Liver (tissue), 9 donors: Measurements from ENCODE around the gene SH3BGRL3. TPM values are rescaled to one million over a fixed set of nuclear protein-coding genes. Genes with fewer than 3 reads are reported as not detected.

Experiments
- DNase-seq: peaks from one replicate; pipeline ENCODE4 v3.0.0-alpha.2; 2017; ENCODE audit warnings: low spot score
- H3K27ac ChIP-seq, 2 donors: one replicate each; pipeline ENCODE4 v1.7.0; 2013; ENCODE audit warnings: inconsistent platforms in 2 of 2, low read length in 2 of 2, control low read depth in 1 of 2, low read depth in 1 of 2, mild to moderate bottlenecking in 1 of 2
- H3K27me3 ChIP-seq, 4 donors: one replicate each; pipeline versions ENCODE4 v1.6.1 to v1.7.0; 2013; ENCODE audit warnings: low read length in 3 of 4, inconsistent platforms in 1 of 4, mild to moderate bottlenecking in 1 of 4, moderate library complexity in 1 of 4; ENCODE audit not compliant: control insufficient read depth in 4 of 4, insufficient read depth in 4 of 4
- H3K36me3 ChIP-seq, 4 donors: one replicate each; pipeline versions ENCODE4 v1.6.1 to v1.7.0; 2013; ENCODE audit warnings: low read length in 3 of 4, mild to moderate bottlenecking in 3 of 4, low read depth in 1 of 4, moderate library complexity in 1 of 4; ENCODE audit not compliant: control insufficient read depth in 4 of 4, insufficient read depth in 3 of 4
- H3K4me1 ChIP-seq, 4 donors: one replicate each; pipeline versions ENCODE4 v1.6.1 to v1.7.0; 2013; ENCODE audit warnings: low read length in 3 of 4, mild to moderate bottlenecking in 3 of 4, moderate library complexity in 1 of 4; ENCODE audit not compliant: control insufficient read depth in 4 of 4, insufficient read depth in 4 of 4
- H3K4me3 ChIP-seq, 3 donors: one replicate each; pipeline versions ENCODE4 v1.6.1 to v1.7.0; 2013; ENCODE audit warnings: low read length in 3 of 3, control low read depth in 1 of 3, low read depth in 1 of 3, mild to moderate bottlenecking in 1 of 3
- H3K9ac ChIP-seq, 2 donors: one replicate each; pipeline ENCODE4 v1.7.0; 2013; ENCODE audit warnings: low read length in 2 of 2, mild to moderate bottlenecking in 2 of 2, moderate library complexity in 2 of 2, control low read depth in 1 of 2, low read depth in 1 of 2
- H3K9me3 ChIP-seq, 4 donors: one replicate each; pipeline versions ENCODE4 v1.6.1 to v1.7.0; 2013; ENCODE audit warnings: low read length in 3 of 4; ENCODE audit not compliant: control insufficient read depth in 4 of 4
- CTCF ChIP-seq: fragments of 150-350 bp; IDR thresholded peaks from 2 replicates; pipeline ENCODE4 v1.5.1; 2017; ENCODE audit warnings: improper control_type of control experiment, low read depth, low read length; ENCODE audit not compliant: missing input control
- EGR1 ChIP-seq, 2 donors: IDR thresholded peaks; 2 replicates each; pipeline ENCODE4 v1.6.1; 2016 to 2018; ENCODE audit warnings: antibody characterized with exemption in 2 of 2, low read depth in 2 of 2
- FOXA2 ChIP-seq: IDR thresholded peaks from 2 replicates; pipeline ENCODE4 v1.6.1; 2016; ENCODE audit warnings: antibody characterized with exemption
- GABPA ChIP-seq, 2 donors: IDR thresholded peaks in 1 of 2; conservative IDR thresholded peaks in 1 of 2; 2 replicates each; pipeline ENCODE4 v1.6.1; 2016; ENCODE audit warnings: antibody characterized with exemption in 2 of 2, mild to moderate bottlenecking in 1 of 2, moderate library complexity in 1 of 2
- HNF4A ChIP-seq, 2 donors: conservative IDR thresholded peaks; 2 replicates each; pipeline ENCODE4 v1.6.1; 2016; ENCODE audit warnings: antibody characterized with exemption in 2 of 2, mild to moderate bottlenecking in 2 of 2
- HNF4G ChIP-seq: IDR thresholded peaks from 2 replicates; pipeline ENCODE4 v1.6.1; 2016; ENCODE audit warnings: antibody characterized with exemption
- JUND ChIP-seq, 2 donors: IDR thresholded peaks; 2 replicates each; pipeline ENCODE4 v1.6.1; 2016; ENCODE audit warnings: antibody characterized with exemption in 2 of 2
- NR2F2 ChIP-seq: IDR thresholded peaks from 2 replicates; pipeline ENCODE4 v1.6.1; 2016; ENCODE audit warnings: antibody characterized with exemption
- RAD21 ChIP-seq, 2 donors: IDR thresholded peaks; 2 replicates each; pipeline ENCODE4 v1.6.1; 2016; ENCODE audit warnings: antibody characterized with exemption in 2 of 2, mild to moderate bottlenecking in 2 of 2
- REST ChIP-seq: IDR thresholded peaks from 2 replicates; pipeline ENCODE4 v1.6.1; 2016; ENCODE audit warnings: antibody characterized with exemption, mild to moderate bottlenecking
- RXRA ChIP-seq, 2 donors: IDR thresholded peaks; 2 replicates each; pipeline ENCODE4 v1.6.1; 2017 to 2018; ENCODE audit warnings: antibody characterized with exemption in 2 of 2, mild to moderate bottlenecking in 1 of 2
- SP1 ChIP-seq: IDR thresholded peaks from 2 replicates; pipeline ENCODE4 v1.6.1; 2018; ENCODE audit warnings: antibody characterized with exemption, mild to moderate bottlenecking
- TAF1 ChIP-seq: conservative IDR thresholded peaks from 2 replicates; pipeline ENCODE4 v1.6.1; 2016; ENCODE audit warnings: antibody characterized with exemption, mild to moderate bottlenecking
- YY1 ChIP-seq: IDR thresholded peaks from 2 replicates; pipeline ENCODE4 v1.6.1; 2016; ENCODE audit warnings: antibody characterized with exemption, mild to moderate bottlenecking
- ZBTB33 ChIP-seq: IDR thresholded peaks from 2 replicates; pipeline ENCODE4 v1.6.1; 2016; ENCODE audit warnings: antibody characterized with exemption
- WGBS: extraction: QIAGEN DNeasy Blood & Tissue Kit; methylation state at CpG from one replicate; pipeline ENCODE4 v1.1.7; 2013; 5-methylcytosine and 5-hydroxymethylcytosine counted together
- polyA plus RNA-seq, 2 donors: library from polyadenylated mRNA; stranded (reverse) in 1 of 2; unstranded in 1 of 2; fragments of 200-250 nt in 1 of 2; fragments of >200 nt in 1 of 2; fragmentation: Nextera tagmentation in 1 of 2; extraction: Ambion mirVana in 1 of 2; gene quantifications; one replicate each; pipeline versions ENCODE4 v1.2.1 to v1.2.3, GENCODE V29; 2013 to 2015
- total RNA-seq, 2 donors: library from RNA; depleted of rRNA; stranded (reverse); fragments of >200 nt; gene quantifications; one replicate each; pipeline ENCODE4 v1.2.3, GENCODE V29; 2014
- TF ChIP-seq, protein P1 (sequence below): IDR thresholded peaks from 2 replicates; pipeline ENCODE4 v1.6.1; 2016; ENCODE audit warnings: antibody characterized with exemption
- TF ChIP-seq, protein P2 (sequence below): IDR thresholded peaks from 2 replicates; pipeline ENCODE4 v1.6.1; 2016; ENCODE audit warnings: antibody characterized with exemption
- donor health status: healthy.
- donor health status: healthy.
- donor health status: healthy.
- donor health status: healthy.
- donor health status: healthy.

The SH3BGRL3 gene
- total and polyA plus RNA-seq, 4 donors: 4.5 to 93.2 (median 23.0) TPM

- peak within 1 kb of the TSS; percentile 55 to 79 for H3K9ac ChIP-seq
- peak within 1 kb of the TSS; percentile 60 to 86 for H3K27ac ChIP-seq
- peak within 1 kb of the TSS; percentile 58 to 82 (median 74) for H3K4me3 ChIP-seq
- DNase-seq: peak; percentile 98
- WGBS: under 1% methylated on average over 73 of the region's 73 CpGs
- TF ChIP-seq RXRA (IDR thresholded peaks at IDR 0.05): peak in 1 of 2 donors; percentile 54
- TF ChIP-seq FOXA2: no peak
- TF ChIP-seq, protein P1, sequence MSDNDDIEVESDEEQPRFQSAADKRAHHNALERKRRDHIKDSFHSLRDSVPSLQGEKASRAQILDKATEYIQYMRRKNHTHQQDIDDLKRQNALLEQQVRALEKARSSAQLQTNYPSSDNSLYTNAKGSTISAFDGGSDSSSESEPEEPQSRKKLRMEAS: peak; percentile 63
- peak; percentile 20 for TF ChIP-seq ZBTB33
- TF ChIP-seq NR2F2: no peak
- TF ChIP-seq CTCF: peak; percentile 90
- peak; percentile 50 for TF ChIP-seq HNF4G
- TF ChIP-seq, protein P2, sequence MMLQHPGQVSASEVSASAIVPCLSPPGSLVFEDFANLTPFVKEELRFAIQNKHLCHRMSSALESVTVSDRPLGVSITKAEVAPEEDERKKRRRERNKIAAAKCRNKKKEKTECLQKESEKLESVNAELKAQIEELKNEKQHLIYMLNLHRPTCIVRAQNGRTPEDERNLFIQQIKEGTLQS: no peak
- TF ChIP-seq RAD21 (IDR thresholded peaks at IDR 0.05): peak; percentile 80 to 81
- peak; percentile 55 to 74 for TF ChIP-seq HNF4A (conservative IDR thresholded peaks at IDR 0.05)
- TF ChIP-seq GABPA (IDR thresholded peaks at IDR 0.05 in 1 of 2, conservative IDR thresholded peaks at IDR 0.05 in 1 of 2): no peak
- TF ChIP-seq JUND (IDR thresholded peaks at IDR 0.05): no peak
- TF ChIP-seq EGR1 (IDR thresholded peaks at IDR 0.05; ENCODE audit: low read depth in 2 of 2): peak; percentile 91 to 94
- TF ChIP-seq YY1: peak; percentile 59
- TF ChIP-seq SP1: peak; percentile 91
- TF ChIP-seq REST: peak; percentile 27
- TF ChIP-seq TAF1: no peak
- no peaks in the 10 kb centered on the region for H3K27me3 ChIP-seq
- H3K9me3 ChIP-seq: no peaks in the 10 kb centered on the region
- H3K4me1 ChIP-seq: peaks cover 0 to 17% (median 10%) of the 10 kb centered on the region in 4 donors
- no peaks in the 10 kb centered on the region for H3K36me3 ChIP-seq
These were observed 45.8 kb upstream of the SH3BGRL3 start, which contains the start of gene CEP85 for GRCh38 chr1:26233903-26234643. Gene CEP85 (plus strand): TSS chr1:26234200. CDS start chr1:26239784, 5,584 bp downstream.
